ENCODE results near the gene ZIC5.

The ZIC5 gene

DNA sequence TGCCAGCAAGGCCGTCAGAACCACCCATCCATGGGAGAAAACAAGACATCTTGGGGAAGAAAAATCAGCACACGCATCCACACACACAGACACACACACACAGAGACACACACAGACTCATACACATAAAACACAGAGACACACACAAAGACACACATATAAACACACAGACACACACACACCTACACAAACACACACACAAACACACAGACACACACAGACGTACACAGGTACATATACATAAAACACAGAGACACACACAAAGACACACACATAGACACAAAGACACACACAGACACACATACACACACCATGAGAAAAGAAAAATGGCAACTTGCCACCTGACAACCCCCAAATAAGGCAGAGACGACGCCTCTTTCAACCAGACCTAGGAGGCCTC, 40.6 kb downstream of the ZIC5 start:
- Histone ChIP-seq H3K4me2 (ENCODE audit: low read length) (no peak overlapping the region), H3K4me1 (ENCODE audit: control insufficient read depth, insufficient read depth, low read length) (no peaks in the 10 kb centered on the region), H3K36me3 (ENCODE audit: insufficient read depth, low read length) (no peaks in the 10 kb centered on the region), H3K9me3 (replicated peaks; ENCODE audit: low read length) (no peaks in the 10 kb centered on the region), H3K4me3 (ENCODE audit: low read length) (no peak overlapping the region), H3K27me3 (ENCODE audit: control insufficient read depth, insufficient read depth, low read length) (peaks cover 25% of the 10 kb centered on the region), H3K9ac (ENCODE audit: low read depth, low read length) (no peak overlapping the region)

- Histone ChIP-seq H3K27me3 (ENCODE audit: control insufficient read depth, insufficient read depth, low read length) (peaks cover 31% of the 10 kb centered on the region), H3K4me1 (ENCODE audit: control insufficient read depth, insufficient read depth, low read length) (no peaks in the 10 kb centered on the region), H3K9ac (ENCODE audit: low read depth, low read length) (no peak overlapping the region), H3K9me3 (replicated peaks; ENCODE audit: low read length) (no peaks in the 10 kb centered on the region), H3K4me3 (ENCODE audit: low read length) (no peak overlapping the region), H3K36me3 (ENCODE audit: insufficient read depth, low read length) (no peaks in the 10 kb centered on the region), H3K4me2 (ENCODE audit: low read length) (no peak overlapping the region)
These were observed 41.7 kb downstream of the ZIC5 start for GRCh38 chr13:99929866-99930265.

- Histone ChIP-seq H3K9me3 (replicated peaks; ENCODE audit: low read length) (no peaks in the 10 kb centered on the region), H3K4me1 (ENCODE audit: control insufficient read depth, insufficient read depth, low read length) (no peaks in the 10 kb centered on the region), H3K4me2 (ENCODE audit: low read length) (peak overlapping the region; percentile 75), H3K4me3 (ENCODE audit: low read length) (peak overlapping the region; percentile 44), H3K9ac (ENCODE audit: low read depth, low read length) (no peak overlapping the region), H3K36me3 (ENCODE audit: insufficient read depth, low read length) (no peaks in the 10 kb centered on the region), H3K27me3 (ENCODE audit: control insufficient read depth, insufficient read depth, low read length) (peaks cover 28% of the 10 kb centered on the region)
These were observed 45.4 kb downstream of the ZIC5 start for GRCh38 chr13:99926014-99926731.

DNA sequence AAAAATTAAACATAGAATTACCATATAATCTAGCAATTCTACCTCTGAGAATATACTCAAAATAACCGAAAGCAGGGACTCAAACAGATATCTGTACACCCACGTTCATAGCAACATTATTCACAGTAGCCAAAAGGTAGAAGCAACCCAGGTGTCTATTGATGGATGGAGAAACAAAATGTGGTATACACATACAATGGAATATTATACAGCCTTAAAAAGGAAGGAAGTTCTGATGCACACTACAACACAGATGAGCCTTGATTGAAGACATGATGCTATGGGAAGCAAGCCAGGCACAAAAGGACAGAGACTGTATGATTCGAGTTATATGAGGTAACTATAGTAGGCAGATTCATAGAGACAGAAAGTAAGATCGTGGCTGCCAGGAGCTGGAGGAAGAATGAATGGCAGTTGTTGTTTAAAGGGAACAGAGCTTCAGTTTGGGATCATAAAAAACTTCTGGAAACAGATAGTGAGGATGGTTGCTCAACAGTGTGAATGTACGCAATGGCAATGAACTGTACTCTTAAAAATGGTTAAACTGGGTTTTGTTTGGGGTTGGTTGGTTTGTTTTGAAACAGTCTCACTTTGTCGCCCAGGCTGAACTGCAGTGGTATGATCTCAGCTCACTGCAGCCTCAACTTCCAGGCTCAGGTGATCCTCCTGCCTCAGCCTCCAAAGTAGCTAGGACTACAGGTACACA, 47.5 kb downstream of the ZIC5 start:
- no peak overlapping the region for H3K4me2 ChIP-seq (ENCODE audit: low read length)
- H3K36me3 ChIP-seq (ENCODE audit: insufficient read depth, low read length), result no peaks in the 10 kb centered on the region
- no peak overlapping the region for H3K9ac ChIP-seq (ENCODE audit: low read depth, low read length)
- no peaks in the 10 kb centered on the region for H3K9me3 ChIP-seq (replicated peaks; ENCODE audit: low read length)
- H3K27me3 ChIP-seq (ENCODE audit: control insufficient read depth, insufficient read depth, low read length), result peaks cover 28% of the 10 kb centered on the region
- no peak overlapping the region for H3K4me3 ChIP-seq (ENCODE audit: low read length)
- H3K4me1 ChIP-seq (ENCODE audit: control insufficient read depth, insufficient read depth, low read length), result no peaks in the 10 kb centered on the region

GRCh38 chr13:99922631-99923404, 48.7 kb downstream of the ZIC5 start:
- Histone ChIP-seq H3K36me3 (ENCODE audit: insufficient read depth, low read length) (no peaks in the 10 kb centered on the region), H3K27me3 (ENCODE audit: control insufficient read depth, insufficient read depth, low read length) (peaks cover 34% of the 10 kb centered on the region), H3K4me3 (ENCODE audit: low read length) (no peak overlapping the region), H3K4me2 (ENCODE audit: low read length) (no peak overlapping the region), H3K9ac (ENCODE audit: low read depth, low read length) (no peak overlapping the region), H3K9me3 (replicated peaks; ENCODE audit: low read length) (no peaks in the 10 kb centered on the region), H3K4me1 (ENCODE audit: control insufficient read depth, insufficient read depth, low read length) (no peaks in the 10 kb centered on the region)

- no peak overlapping the region for H3K4me2 ChIP-seq (ENCODE audit: low read length)
- H3K9ac ChIP-seq (ENCODE audit: low read depth, low read length), result no peak overlapping the region
- H3K36me3 ChIP-seq (ENCODE audit: insufficient read depth, low read length), result no peaks in the 10 kb centered on the region
- peaks cover 30% of the 10 kb centered on the region for H3K27me3 ChIP-seq (ENCODE audit: control insufficient read depth, insufficient read depth, low read length)
- no peaks in the 10 kb centered on the region for H3K4me1 ChIP-seq (ENCODE audit: control insufficient read depth, insufficient read depth, low read length)
- no peaks in the 10 kb centered on the region for H3K9me3 ChIP-seq (replicated peaks; ENCODE audit: low read length)
- H3K4me3 ChIP-seq (ENCODE audit: low read length), result no peak overlapping the region
These were observed 52.4 kb downstream of the ZIC5 start for GRCh38 chr13:99919132-99919531.

DNA sequence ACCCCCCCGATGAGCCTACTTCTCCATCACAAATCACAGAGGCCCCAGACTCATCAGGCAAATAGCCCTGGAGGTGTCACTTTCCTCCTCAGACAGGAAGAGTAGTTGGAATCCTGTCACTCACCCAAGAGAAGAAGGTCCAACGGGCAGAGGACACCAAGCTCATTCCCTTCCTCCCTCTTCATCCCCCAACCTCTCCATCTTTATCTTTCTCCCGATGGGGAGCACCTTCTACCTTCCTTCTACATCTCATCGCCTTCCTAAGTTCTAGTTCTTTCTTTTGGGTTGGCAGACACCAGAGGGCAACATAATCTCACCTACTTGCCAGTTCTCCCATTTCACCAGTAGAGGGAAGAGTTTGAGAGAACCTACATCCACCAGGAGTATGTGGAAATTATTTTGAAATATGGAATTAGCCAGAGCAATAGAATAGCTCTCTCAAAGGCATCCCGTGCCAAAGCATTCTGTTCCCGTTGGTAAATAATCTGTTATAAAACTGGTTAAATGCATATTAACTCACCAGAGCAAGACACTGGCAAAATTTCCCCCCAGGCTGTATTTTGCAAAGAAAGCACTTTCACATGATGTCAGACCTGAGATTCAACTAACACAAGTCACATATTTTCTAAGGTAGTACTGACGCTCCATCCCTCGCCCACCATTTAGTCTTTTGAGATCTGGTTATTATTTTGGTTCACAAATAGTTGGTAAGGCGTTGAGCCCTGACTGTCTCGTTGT, 55.0 kb downstream of the ZIC5 start:
- no peaks in the 10 kb centered on the region for H3K9me3 ChIP-seq (replicated peaks; ENCODE audit: low read length)
- no peak overlapping the region for H3K4me3 ChIP-seq (ENCODE audit: low read length)
- no peaks in the 10 kb centered on the region for H3K36me3 ChIP-seq (ENCODE audit: insufficient read depth, low read length)
- no peaks in the 10 kb centered on the region for H3K4me1 ChIP-seq (ENCODE audit: control insufficient read depth, insufficient read depth, low read length)
- no peak overlapping the region for H3K4me2 ChIP-seq (ENCODE audit: low read length)
- H3K9ac ChIP-seq (ENCODE audit: low read depth, low read length), result no peak overlapping the region
- H3K27me3 ChIP-seq (ENCODE audit: control insufficient read depth, insufficient read depth, low read length), result peaks cover 50% of the 10 kb centered on the region

DNA sequence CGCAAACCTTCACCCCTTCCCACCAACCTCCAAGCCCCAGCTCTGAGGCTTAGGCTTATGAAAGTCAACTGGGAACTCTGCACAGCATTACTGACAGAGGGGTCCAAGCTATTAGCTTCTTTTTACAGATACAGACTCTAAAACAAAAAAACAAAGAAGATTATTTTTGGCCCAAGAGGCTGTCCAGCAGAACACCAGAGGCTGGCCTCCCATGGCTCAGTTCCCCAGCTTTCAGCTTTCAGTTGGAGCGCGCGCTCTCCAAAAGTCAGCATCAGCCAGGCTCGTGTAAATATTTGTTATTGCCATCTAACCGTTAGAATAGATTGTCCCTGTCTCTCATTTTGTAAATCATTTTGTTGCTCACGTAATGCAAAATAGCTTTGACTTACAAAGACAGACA, 58.4 kb downstream of the ZIC5 start:
- Histone ChIP-seq H3K4me2 (ENCODE audit: low read length) (no peak overlapping the region), H3K9me3 (replicated peaks; ENCODE audit: low read length) (no peaks in the 10 kb centered on the region), H3K27me3 (ENCODE audit: control insufficient read depth, insufficient read depth, low read length) (peaks cover 70% of the 10 kb centered on the region), H3K4me1 (ENCODE audit: control insufficient read depth, insufficient read depth, low read length) (no peaks in the 10 kb centered on the region), H3K9ac (ENCODE audit: low read depth, low read length) (no peak overlapping the region), H3K4me3 (ENCODE audit: low read length) (no peak overlapping the region), H3K36me3 (ENCODE audit: insufficient read depth, low read length) (no peaks in the 10 kb centered on the region)
